ENCODE results near the gene DIMT1.

Gene DIMT1
- 27.2 to 45.6 (median 35.4) reads per million in 4 donors for total RNA-seq

DNA sequence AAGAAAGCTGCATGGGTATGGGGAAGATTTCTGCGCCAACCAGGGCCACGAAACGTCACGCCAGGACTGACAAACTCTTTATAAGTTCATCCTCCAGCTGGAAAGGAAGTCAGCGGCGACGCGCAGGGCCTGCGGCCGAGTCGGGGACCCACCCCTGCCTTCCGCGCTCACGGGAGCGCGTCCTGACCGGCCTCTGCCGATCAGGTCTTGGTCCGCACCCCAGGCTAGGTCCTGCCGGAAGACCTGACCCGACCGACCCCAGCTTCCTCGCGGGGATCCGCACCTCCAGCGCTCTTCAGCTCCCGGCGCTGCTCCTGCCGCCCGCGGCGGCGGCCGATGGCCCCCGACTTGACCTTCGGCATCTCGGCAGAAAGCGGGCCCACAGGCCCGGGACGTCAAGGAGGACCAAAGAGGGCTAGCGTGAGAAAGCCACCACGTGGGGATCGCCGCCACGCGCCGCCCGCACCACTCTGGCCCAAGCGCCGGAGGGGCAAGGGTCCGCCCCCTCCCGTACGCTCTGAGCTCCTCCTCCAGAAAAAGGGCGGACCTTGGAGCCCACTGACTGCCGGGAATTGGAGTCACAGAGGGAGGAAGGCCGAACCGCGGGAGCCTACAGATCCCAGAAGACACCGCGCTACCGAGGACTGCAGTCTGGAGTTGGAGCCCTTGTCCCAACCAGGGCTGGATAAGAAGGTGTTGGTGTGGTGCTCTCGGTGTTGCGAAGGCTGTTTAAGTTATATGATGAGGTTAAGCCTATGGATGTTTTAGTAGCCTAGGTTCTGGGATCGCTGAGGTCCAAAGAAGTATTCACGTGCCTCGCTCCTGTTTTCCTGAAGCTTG lies at the start of gene DIMT1:
Gene DIMT1 (minus strand): TSS at position 495 of the 840 bp plus-strand sequence. CDS start 133 bp downstream, at position 362.
- DNase-seq, result peak; percentile 82 to 96 (median 89)

DNA sequence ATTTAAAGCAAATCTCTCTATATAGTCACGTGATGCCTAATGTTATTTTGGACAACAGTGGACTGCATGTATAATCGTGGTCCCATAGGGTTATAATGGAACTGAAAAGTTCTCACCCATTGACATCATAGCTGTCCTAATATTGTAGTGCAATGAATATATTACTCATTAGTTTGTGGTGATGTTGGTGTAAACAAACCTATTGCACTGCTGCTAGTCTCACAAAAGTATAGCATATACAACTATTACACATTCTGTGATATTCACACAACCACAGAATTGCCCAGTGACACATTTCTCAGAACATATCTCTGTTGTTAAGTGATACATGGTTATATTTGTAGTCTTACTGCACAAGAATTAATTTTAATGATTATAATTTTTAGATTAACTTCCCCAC lies 46.6 kb upstream of the DIMT1 start:
- no peak for DNase-seq

DNA sequence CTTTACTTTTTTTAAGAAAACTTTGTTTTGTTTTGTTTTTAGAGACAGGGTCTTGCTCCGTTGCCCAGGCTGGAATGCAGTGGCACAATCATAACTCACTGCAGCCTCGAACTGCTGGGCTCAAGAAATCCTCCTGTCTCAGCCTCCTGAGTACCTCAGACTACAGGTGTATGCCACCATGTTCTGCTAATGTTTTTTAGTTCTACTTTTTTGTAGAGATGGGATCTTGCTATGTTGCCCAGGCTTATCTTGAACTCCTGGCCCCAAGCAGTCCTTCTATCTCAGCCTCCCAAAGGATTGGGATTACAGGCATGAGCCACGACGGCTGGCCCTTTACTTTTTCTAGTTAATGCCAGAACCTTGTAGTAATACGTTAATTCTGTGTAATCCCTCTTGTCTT lies 44.8 kb upstream of the DIMT1 start:
- no peak for DNase-seq

DNA sequence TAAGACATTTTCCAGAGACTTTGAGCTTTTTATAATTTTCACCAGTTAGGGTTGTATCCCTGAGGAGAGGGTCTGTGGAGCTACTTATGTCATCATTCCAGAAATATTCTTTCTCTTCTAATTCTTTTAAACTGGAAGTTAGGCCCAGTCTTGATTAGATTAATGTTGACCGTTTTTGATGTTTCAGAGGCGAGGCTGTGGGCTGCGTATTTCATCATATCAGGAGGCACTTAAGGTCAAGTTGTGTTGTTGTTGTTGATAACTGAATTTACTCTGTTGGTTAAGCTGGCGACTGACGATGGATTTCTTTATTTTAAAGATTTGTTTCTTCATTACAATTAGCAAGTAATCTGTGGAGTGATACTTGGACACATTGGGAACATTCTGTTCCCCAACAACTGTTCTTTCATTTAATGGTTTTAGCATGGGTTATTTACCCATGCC lies 28.9 kb upstream of the DIMT1 start:
- DNase-seq, result no peak

DNA sequence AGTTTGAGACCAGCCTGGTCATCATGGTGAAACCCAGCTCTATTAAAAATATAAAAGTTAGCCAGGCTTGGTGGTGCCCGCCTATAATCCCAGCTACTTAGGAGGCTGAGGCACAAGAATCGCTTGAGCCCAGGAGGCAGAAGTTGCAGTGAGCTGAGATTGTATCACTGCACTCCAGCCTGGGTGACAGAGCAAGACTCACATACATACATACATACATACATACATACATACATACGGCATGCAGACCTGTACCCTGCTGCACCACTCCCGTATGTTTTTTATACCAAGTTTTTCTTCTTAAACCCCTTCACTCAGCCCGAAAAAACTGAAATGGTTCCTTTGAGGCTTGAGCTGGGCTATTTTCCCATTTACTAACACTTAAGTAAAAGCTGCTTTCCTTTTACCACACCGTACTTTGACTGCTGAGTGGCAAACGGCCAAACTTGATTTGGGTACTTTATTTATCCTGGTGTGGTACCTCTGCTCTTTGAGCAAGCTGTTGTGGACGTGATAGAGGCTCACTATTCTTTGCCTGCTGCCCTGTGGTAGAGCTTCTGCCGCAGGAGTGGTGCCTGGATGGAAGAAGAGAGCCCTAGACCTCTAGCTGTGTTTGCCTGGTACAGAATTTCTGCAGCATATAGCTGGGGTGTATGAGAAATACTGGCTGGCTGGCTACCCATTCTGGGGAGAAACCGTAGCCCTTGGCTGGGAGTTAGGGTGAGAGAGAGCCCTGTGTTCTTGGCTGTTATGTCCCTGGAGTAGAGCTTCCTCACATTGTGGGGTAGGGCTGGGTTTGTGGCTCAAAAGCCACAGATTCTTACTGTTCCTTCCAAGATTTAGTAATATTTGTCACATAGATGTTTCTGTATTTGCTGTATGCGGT lies 28.3 kb upstream of the DIMT1 start:
- no peak for DNase-seq

DNA sequence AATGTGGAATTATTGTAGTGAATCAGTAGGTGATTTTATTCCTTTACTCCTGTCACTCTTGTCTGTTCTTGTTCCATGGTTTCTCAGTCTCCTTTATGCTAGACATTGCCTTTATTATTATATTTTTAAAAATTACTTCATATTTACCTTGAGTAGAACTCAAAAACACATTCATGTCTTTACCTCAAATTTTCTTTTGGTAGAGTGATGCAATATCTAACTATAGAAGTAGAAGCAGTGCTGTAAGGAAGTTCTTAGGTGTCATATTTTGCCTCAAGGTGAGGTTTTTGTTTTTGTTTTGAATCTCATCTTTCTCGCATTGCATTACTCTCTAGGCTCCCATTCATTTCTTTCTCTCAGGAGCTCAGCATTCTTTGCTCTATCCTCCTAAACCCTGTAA lies 21.1 kb upstream of the DIMT1 start:
- DNase-seq, result no peak

DNA sequence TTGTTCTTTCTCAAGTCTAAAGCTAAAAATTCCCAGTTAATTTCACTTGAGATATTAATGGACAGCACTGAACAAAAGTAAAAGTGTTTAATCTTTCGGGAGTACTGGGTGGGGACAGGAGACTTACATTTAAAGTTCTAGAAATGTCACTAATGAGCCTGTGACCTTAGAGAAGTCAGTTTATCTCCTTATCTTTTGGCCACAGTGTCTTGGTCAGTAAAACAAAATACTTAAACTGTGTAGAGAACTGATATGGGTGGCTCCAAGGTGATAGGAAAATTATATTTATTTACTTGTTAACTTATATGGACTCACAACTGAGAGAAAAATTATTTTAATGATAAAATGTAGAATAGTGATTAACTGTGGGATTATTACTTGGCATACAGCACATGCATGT lies 17.7 kb upstream of the DIMT1 start:
- no peak for DNase-seq

DNA sequence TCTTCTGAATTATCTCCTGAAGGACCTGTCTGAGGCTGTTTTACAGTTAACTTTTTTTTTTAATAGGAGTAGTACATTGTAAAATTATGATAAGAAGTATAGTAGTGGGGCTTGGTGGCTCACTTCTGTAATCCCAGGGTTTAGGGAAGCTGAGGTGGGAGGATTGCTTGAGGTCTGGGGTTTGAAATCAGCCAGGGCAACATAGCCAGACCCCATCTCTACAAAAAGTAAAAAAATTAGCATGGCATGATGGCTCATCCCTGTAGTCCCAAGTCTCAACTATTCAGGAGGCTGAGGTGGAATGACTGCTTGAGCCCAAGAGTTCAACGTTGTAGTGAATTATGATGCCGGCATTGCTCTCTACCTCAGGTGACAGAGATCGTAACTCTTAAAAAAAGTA lies 15.9 kb upstream of the DIMT1 start:
- no peak for DNase-seq

DNA sequence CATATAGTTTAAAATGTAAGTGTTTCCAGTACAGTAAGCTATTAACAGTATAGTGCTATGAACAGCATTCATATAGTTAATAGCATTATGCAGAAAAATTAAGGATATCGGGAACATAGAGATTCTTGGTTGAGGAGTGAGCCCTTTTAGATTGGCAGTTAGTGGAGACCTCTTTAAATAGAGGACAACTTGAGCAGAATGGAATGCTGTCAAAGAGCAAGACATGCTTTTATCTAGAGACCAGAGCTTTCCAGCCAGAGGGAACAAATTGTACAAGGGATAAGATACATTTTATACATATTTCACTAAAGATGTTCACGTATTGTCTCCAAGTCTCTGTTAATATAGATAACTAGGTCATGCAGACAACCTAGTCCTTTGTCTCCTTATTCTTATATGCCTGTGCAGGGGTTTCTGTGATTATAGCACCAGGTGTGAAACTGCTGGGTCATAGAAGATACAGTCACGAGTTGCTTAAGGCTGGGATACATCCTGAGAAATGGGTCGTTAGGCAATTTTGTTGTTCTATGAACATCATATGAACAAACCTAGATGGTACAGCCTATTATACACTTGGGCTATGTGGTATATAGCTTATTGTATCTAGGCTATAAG lies 14.9 kb upstream of the DIMT1 start:
- no peak for DNase-seq

DNA sequence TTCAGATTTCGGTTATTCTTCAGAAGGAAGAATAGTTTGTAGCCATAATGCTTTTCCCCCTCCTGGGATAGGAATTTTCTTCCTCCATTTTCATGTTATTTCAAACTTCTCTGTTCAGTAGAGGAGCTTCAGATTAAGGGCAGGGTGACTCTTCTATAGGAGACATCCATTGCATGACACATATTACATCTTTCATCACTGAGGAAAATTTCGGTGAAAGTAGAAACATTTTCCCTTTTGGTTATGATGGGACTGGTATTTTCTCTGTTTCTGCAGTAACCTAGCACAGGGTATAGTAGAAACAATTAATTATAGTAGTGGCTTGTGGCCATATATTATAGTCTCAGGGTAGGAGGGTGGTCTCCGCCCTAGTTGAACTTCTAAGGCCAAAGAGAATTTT lies 10.0 kb upstream of the DIMT1 start:
- no peak for DNase-seq

DNA sequence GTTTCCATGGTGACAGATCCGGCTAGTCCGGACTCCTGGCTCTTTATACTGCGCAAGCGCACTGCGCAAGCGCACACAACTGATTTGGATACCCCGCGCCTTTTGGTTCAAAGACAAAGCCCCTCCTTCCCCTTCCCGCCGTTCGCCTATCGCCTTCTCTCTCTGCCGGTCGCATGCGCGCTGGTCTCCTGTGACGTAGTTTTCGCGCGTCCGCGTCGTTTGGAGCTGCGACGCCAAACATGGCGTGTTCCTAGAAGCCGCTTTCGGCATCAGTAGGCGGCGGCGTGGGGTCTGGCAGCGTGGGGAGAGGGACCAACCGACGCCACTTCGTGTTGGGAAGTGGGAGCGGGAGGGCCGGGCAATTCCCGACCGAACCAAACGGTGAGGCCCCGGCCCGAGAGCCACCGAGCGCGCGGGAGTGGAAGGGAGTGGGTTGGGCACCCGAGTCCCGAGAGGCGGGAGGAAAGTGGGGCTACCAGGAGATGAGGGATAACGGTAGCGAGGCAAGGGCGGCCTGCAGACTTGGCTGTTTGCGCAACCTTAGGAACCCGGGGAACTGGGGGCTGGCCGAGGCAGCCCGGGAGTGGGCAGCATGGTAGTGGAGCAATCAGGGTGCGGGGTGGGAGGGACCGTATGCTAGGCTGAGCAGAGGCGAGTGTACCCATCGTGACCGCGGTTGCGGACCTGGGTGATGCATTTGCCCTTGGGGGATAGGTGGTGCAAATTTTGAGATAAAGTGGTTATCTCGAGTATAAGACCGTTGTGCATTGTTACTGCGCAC lies 9.0 kb upstream of the DIMT1 start, which contains the start of gene IPO11:
Gene IPO11 (plus strand): TSS at position 215 of the 781 bp plus-strand sequence. CDS start 24,517 bp downstream, outside the sequence.
- peak; percentile 95 to 100 (median 97) for DNase-seq

DNA sequence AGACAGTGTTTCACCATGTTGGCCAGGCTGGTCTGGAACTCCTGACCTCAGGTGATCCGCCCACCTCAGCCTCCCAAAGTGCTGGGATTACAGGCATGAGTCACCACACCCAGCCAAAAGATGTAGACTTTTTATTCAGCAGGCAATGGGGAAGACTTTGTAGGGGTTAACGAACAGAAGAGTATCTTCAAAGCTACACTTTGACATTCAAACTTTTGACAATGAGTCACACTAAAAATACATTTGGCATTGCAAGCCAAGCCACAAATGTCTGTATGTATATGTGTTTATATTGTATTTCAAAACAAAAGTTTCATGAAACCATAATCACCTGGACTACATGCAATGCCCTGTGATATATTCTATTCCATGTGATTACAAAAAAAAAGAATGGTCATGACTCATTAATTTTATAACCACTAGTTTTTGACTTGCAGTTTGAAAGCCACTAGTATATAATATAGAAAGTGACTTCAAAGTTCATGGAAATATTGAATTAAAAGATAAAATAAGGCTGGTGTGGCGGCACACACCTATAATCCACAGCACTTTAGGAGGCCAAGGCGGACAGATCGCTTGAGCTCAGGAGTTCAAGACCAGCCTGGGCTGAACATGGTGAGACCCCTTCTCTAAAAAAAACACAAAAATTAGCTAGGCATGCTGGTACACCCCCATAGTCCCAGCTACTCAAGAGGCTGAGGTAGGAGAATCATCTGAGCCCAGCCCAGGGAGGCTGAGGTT lies 8.3 kb downstream of the DIMT1 start:
- DNase-seq, result no peak

DNA sequence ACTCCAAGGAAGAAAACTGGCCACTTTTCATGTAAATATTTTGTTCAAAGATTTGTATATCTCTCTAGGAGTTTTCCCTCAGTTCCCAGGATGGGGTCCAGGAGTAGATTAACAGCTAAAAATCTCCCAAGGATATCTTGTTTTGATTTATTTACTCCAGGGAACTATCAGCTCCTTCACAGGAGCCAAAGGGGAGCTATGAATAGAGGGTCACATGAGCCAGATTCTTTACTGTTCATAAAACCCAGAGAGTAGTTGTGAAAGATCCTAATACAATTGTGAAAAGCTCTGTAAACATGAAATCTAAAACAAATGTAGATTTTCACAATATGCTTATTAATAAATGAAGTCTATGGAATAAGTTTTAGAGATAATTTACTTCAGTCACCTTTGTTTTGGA lies 16.9 kb downstream of the DIMT1 start:
- DNase-seq, result no peak

DNA sequence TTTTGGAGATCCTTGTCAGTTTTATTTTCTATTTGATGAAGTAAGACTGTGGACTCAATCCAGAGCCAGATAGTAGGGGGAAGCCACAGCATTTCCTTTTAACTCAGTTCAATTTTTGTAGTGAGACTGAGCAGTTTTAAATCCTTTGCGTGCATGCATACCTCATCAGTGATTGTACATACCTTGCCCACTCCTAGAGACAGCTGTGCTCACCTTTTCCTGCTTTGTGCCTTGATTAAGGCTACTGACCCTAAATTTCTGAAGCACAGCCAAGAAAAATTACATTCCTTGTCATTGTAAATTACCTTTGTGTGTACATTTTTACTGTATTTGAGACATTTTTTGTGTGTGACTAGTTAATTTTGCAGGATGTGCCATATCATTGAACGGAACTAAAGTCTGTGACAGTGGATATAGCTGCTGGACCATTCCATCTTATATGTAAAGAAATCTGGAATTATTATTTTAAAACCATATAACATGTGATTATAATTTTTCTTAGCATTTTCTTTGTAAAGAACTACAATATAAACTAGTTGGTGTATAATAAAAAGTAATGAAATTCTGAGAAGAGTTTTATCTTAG lies 17.8 kb downstream of the DIMT1 start:
- no peak for DNase-seq

DNA sequence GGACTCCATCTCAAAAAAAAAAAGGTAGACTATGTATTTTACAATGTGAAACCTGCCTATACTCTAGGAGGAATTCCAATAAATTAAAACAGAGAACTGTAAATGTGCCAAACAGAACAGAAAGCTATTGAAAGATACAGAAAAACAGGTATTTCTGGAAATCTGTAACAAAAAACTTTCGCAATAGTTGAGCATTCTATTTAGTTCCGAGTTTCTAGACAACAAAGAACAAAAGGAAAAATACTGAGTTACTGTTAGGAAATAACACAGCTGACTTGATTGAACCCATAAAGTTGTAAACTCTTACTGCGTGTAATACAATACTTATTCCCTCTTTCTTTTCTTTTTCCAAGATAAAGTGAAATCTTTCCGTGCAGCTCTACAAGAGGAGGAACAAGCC lies 18.6 kb downstream of the DIMT1 start:
- DNase-seq, result no peak

DNA sequence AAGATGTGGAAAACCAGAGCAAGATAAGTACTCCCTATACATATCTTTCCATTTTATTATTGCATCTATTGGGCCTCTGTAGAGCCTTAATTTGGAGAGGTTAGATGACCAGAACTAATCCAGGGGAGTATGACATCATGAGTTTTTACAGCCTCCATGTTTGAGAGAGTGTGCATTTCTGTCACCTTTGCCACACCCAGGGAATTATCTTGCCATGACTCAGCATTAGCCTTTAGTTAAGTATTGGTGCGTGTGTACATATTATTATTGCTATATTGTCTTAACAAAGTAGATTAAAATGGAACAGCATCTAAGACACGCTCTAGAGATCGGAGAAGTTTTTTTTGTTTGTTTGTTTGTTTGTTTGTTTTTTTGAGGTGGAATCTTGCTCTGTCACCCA lies 27.6 kb downstream of the DIMT1 start:
- no peak for DNase-seq

DNA sequence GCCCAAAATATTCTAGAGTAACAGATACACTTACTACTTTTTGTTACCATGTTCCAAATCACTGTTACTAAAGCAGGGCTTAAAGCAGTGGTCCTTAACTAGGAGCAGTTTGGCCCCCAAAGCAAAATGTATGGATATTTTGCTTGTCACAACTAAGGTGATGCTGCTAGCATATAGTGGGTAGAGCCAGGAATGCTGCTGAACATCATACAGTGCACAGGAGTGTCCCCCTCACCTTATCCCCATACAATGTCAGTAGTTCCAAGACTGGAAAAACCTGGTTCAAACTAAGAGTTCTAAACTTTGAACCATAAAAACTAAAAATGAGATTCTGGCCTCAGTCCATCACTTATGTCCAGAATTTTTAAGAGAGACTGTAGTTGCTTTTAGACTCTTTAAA lies 28.1 kb downstream of the DIMT1 start:
- DNase-seq, result no peak

DNA sequence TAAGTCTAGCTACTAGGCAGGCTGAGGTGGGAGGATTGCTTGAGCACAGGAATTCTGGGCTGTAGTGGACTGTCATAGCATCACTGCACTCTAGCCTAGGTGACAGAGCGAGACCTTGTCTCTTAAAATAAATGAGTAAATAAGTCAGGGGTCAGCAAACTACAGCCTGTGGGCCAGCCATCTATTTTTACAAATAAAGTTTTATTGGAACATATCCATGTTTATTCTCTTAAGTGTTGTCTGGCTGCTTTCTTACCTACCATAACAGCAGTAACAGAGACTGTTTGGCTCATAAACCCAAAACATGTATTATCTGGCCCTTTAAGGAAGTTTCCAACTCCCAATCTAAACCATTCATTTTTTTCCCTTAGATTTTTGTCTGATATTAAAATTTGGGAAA lies 29.6 kb downstream of the DIMT1 start:
- DNase-seq, result no peak

DNA sequence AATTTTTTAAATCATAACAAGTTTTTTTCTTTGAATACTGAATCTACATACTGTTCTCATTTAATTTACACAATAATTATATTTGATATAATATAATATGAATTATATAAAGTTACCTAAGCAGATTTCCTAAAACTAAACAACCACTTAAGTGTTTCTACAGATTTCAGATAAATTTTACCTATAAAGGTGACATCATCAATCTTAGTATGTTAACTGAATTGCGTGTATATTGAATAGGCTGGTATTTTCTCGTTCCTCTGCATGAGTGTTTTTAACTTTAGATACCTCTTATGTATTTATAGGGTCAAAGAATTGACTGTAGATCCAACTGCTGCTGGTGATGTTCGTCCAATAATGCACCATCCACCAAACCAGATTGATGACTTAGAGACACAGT lies 30.3 kb downstream of the DIMT1 start:
- no peak for DNase-seq

DNA sequence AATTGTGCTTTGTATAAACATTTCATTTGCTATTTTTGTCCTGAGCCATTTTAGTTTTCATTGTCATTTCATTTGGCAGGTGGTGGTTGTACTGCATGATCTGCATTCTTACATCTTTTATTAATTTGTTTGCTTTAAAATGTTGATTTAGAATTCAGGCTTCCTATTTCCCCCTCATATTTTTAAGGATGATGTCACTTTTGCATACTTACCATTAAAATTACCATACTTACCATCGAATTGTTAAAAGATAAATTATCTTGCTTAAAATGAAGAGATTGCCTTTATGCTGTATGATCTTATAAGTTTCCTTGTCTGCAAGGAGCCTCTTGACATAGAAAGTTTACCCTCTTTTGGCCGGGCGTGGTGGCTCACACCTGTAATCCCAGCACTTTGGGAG lies 31.1 kb downstream of the DIMT1 start:
- DNase-seq, result no peak

DNA sequence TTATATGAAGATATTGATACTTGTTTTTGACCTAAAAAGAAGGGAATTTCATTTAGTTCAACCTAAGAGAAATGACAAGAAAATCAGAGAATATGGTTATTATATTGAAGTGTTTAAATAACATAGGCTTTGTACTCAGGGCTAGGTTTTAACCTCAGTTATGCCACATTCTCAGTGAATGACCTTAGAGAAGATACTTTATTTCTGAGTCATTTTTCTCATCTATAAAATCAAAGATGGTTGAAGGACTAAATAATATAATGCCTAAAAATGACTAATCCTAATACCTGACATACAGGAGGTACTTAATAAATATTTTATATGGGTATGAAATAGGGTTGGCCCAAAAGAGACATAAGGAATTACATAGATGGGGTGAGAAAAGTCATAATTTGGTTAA lies 32.3 kb downstream of the DIMT1 start:
- no peak for DNase-seq
